Glutamatergic neuron (in vitro differentiated cells): ENCODE measurements around the gene CTDNEP1. TPM values are rescaled to one million over a fixed set of nuclear protein-coding genes. Genes with fewer than 3 reads are reported as not detected.

ENCODE experiments used
- DNase-seq: peaks from one replicate; pipeline ENCODE4 v3.0.0; 2022
- H3K27ac Mint-ChIP-seq: one replicate; pipeline ENCODE4 v1.8.0; 2020; ENCODE audit warnings: mild to moderate bottlenecking, mixed read lengths, inconsistent platforms; ENCODE audit not compliant: unreplicated experiment
- H3K27me3 Mint-ChIP-seq: one replicate; pipeline ENCODE4 v1.8.0; 2020; ENCODE audit warnings: mild to moderate bottlenecking, moderate library complexity, mixed read lengths, inconsistent platforms; ENCODE audit not compliant: unreplicated experiment
- H3K36me3 Mint-ChIP-seq: one replicate; pipeline ENCODE4 v1.8.0; 2020; ENCODE audit warnings: mild to moderate bottlenecking, mixed read lengths, inconsistent platforms; ENCODE audit not compliant: unreplicated experiment
- H3K4me1 Mint-ChIP-seq: one replicate; pipeline ENCODE4 v1.8.0; 2020; ENCODE audit warnings: mild to moderate bottlenecking, low read depth, mixed read lengths, inconsistent platforms; ENCODE audit not compliant: unreplicated experiment
- H3K4me3 Mint-ChIP-seq: one replicate; pipeline ENCODE4 v1.8.0; 2020; ENCODE audit warnings: mild to moderate bottlenecking, mixed read lengths, inconsistent platforms; ENCODE audit not compliant: unreplicated experiment
- H3K9me3 Mint-ChIP-seq: one replicate; pipeline ENCODE4 v1.8.0; 2020; ENCODE audit warnings: mild to moderate bottlenecking, moderate library complexity, mixed read lengths, inconsistent platforms; ENCODE audit not compliant: unreplicated experiment
- CTCF ChIP-seq: fragments of 200-600 bp; sonication (generic); IDR thresholded peaks from one replicate; pipeline ENCODE4 v1.5.0; 2021; ENCODE audit not compliant: partially characterized antibody, unreplicated experiment
- long read RNA-seq: library from polyadenylated mRNA; unstranded; transcript quantifications from one replicate; pipeline ENCODE4 v2.0.0, GENCODE V29; 2020; ENCODE audit not compliant: unreplicated experiment
- total RNA-seq: library from RNA; stranded (reverse); fragmentation: NEBNext Ultra II Directional; extraction: Animal tissue kit (Norgen Biotek cat#: 25700); gene quantifications from one replicate; pipeline ENCODE4 v1.2.1, GENCODE V29; 2021; ENCODE audit not compliant: unreplicated experiment

Gene CTDNEP1
- 185 TPM for total RNA-seq
- long read RNA-seq, partial matches to known transcripts, result 15 of 26 reads
- long read RNA-seq, other reads (novel, unspliced or antisense), result 7 of 26 reads

GRCh38 chr17:7251661-7252175 lies at the start of gene CTDNEP1:
Gene CTDNEP1 (minus strand): TSS chr17:7251734. CDS start chr17:7251296, 438 bp downstream.
- no peaks in the 10 kb centered on the region for H3K36me3 Mint-ChIP-seq
- peak; percentile 80 for DNase-seq
- H3K4me1 Mint-ChIP-seq, result peaks cover 31% of the 10 kb centered on the region
- H3K4me3 Mint-ChIP-seq, result peak within 1 kb of the TSS; percentile 97
- H3K27ac Mint-ChIP-seq, result peak within 1 kb of the TSS; percentile 99
- no peak for TF ChIP-seq CTCF
- H3K27me3 Mint-ChIP-seq, result peaks cover 18% of the 10 kb centered on the region
- H3K9me3 Mint-ChIP-seq, result peaks cover 19% of the 10 kb centered on the region

- Mint-ChIP-seq H3K27ac (peak overlapping the region; percentile 28), H3K36me3 (no peaks in the 10 kb centered on the region), H3K4me3 (peak overlapping the region; percentile 55), H3K27me3 (peaks cover 22% of the 10 kb centered on the region), H3K9me3 (peaks cover 8% of the 10 kb centered on the region), H3K4me1 (no peaks in the 10 kb centered on the region)
- peak; percentile 95 for TF ChIP-seq CTCF
- DNase-seq, result peak; percentile 93
Observed at GRCh38 chr17:7296189-7296861, 44.8 kb upstream of the CTDNEP1 start.

GRCh38 chr17:7295230-7296180 lies 44.0 kb upstream of the CTDNEP1 start:
- H3K36me3 Mint-ChIP-seq, result no peaks in the 10 kb centered on the region
- peaks cover 8% of the 10 kb centered on the region for H3K9me3 Mint-ChIP-seq
- TF ChIP-seq CTCF, result no peak
- DNase-seq, result no peak
- peaks cover 27% of the 10 kb centered on the region for H3K27me3 Mint-ChIP-seq
- peak overlapping the region; percentile 28 for H3K27ac Mint-ChIP-seq
- H3K4me1 Mint-ChIP-seq, result no peaks in the 10 kb centered on the region
- H3K4me3 Mint-ChIP-seq, result peak overlapping the region; percentile 72

GRCh38 chr17:7294614-7295153 lies 43.1 kb upstream of the CTDNEP1 start, which contains the start of gene YBX2:
Gene YBX2 (minus strand): TSS chr17:7294639. CDS start chr17:7294500, 139 bp downstream.
- peaks cover 8% of the 10 kb centered on the region for H3K9me3 Mint-ChIP-seq
- H3K4me3 Mint-ChIP-seq, result peak within 1 kb of the TSS; percentile 72
- peak within 1 kb of the TSS; percentile 68 for H3K27ac Mint-ChIP-seq
- H3K4me1 Mint-ChIP-seq, result no peaks in the 10 kb centered on the region
- TF ChIP-seq CTCF, result no peak
- peak; percentile 83 for DNase-seq
- H3K27me3 Mint-ChIP-seq, result peaks cover 25% of the 10 kb centered on the region
- no peaks in the 10 kb centered on the region for H3K36me3 Mint-ChIP-seq
